Immature natural killer cell (primary cell): ENCODE data around the gene PSEN1. TPM values are rescaled to one million over a fixed set of nuclear protein-coding genes. Genes with fewer than 3 reads are reported as not detected.

Source experiments
- DNase-seq, 3 donors: peaks; one replicate each; pipeline ENCODE4 v3.0.0; 2022; ENCODE audit warnings: mixed read lengths in 1 of 3
- H3K27ac Mint-ChIP-seq, 6 donors: one replicate each; pipeline ENCODE4 v1.8.0; 2020; ENCODE audit warnings: mixed read lengths in 6 of 6, mild to moderate bottlenecking in 5 of 6, inconsistent platforms in 4 of 6, moderate library complexity in 3 of 6
- H3K27me3 Mint-ChIP-seq, 3 donors: one replicate each; pipeline ENCODE4 v1.8.0; 2020 to 2021; ENCODE audit warnings: low read depth in 3 of 3, mild to moderate bottlenecking in 3 of 3, mixed read lengths in 3 of 3, moderate library complexity in 3 of 3, inconsistent platforms in 1 of 3
- H3K36me3 Mint-ChIP-seq, 3 donors: one replicate each; pipeline ENCODE4 v1.8.0; 2020; ENCODE audit warnings: mixed read lengths in 3 of 3, inconsistent platforms in 2 of 3, mild to moderate bottlenecking in 2 of 3
- H3K4me1 Mint-ChIP-seq, 2 donors: one replicate each; pipeline ENCODE4 v1.8.0; 2020; ENCODE audit warnings: inconsistent platforms in 2 of 2, mild to moderate bottlenecking in 2 of 2, mixed read lengths in 2 of 2, moderate library complexity in 1 of 2
- H3K4me3 Mint-ChIP-seq, 5 donors: one replicate each; pipeline ENCODE4 v1.8.0; 2020; ENCODE audit warnings: mild to moderate bottlenecking in 5 of 5, mixed read lengths in 5 of 5, inconsistent platforms in 3 of 5, moderate library complexity in 3 of 5
- H3K9me3 Mint-ChIP-seq, 6 donors: one replicate each; pipeline ENCODE4 v1.8.0; 2020; ENCODE audit warnings: mild to moderate bottlenecking in 6 of 6, mixed read lengths in 6 of 6, inconsistent platforms in 4 of 6, moderate library complexity in 3 of 6
- polyA plus RNA-seq, 3 donors: library from polyadenylated mRNA; unstranded; fragments of 300-500 nt; fragmentation: Illumina TruSeq; gene quantifications; one replicate each; pipeline ENCODE4 v1.2.3, GENCODE V29; 2021

Gene PSEN1
- 10 to 100 TPM; 26.8 to 43.0 (median 40.9) TPM for polyA plus RNA-seq

- Mint-ChIP-seq H3K9me3 (no peaks in the 10 kb centered on the region), H3K4me3 (peak within 1 kb of the TSS; percentile 91 to 97 (median 93)), H3K4me1 (peaks cover 26 to 35% of the 10 kb centered on the region in 2 donors), H3K27ac (peak within 1 kb of the TSS; percentile 92 to 99 (median 98)), H3K27me3 (peaks cover 11 to 13% (median 12%) of the 10 kb centered on the region in 3 donors), H3K36me3 (peaks cover 0 to 13% (median 0%) of the 10 kb centered on the region in 3 donors)
- peak; percentile 98 to 99 (median 98) for DNase-seq
Observed at GRCh38 chr14:73136387-73137225, at the start of gene PSEN1. Gene PSEN1, plus strand, starts transcription at chr14:73136507. Its CDS starts 11,513 bp downstream, at chr14:73148020.

DNA sequence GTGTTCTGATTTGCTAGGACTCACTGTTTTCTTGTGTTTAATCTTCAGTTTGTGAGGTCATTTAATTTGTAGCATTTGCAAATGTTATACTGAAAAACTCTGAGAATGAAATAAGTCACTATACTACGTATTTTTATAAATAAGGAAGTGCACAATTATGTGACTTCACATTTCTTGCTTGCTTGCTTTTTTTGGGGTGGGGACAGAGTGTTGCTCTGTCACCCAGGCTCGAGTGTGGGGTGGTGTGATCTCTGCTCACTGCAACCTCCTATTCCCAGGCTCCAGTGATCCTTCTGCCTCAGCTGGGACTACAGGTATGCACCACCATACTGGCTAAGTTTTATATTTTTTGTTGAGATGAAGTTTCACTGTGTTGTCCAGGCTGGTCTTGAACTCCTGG, 45.3 kb upstream of the PSEN1 start:
- Mint-ChIP-seq H3K36me3 (peaks cover 10 to 28% (median 18%) of the 10 kb centered on the region in 3 donors), H3K4me3 (no peak overlapping the region), H3K4me1 (peaks cover 2 to 25% of the 10 kb centered on the region in 2 donors), H3K9me3 (no peaks in the 10 kb centered on the region), H3K27ac (no peak overlapping the region), H3K27me3 (peaks cover 0 to 2% (median 1%) of the 10 kb centered on the region in 3 donors)
- no peak for DNase-seq

DNA sequence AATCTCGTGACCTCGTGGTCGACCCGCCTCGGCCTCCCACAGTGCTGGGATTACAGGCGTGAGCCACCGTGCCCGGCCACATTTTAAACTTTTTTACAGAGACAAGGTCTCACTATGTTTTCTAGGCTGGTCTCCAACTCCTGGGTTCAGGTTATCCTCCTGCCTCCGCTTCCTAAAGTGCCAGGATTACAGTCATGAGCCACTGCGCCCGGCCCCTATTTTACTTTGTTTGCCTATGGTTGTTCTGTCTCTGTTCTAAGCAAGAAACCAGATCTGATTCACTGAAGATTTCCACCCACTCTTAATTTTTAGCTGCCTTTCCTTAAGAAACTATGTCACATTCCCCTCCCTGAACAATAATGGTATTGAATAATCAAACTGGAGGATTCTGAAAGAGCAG, 38.9 kb upstream of the PSEN1 start:
- no peak for DNase-seq
- Mint-ChIP-seq H3K27ac (peak overlapping the region in 5 of 6 donors; percentile 5 to 51 (median 24)), H3K4me1 (peaks cover 4 to 28% of the 10 kb centered on the region in 2 donors), H3K4me3 (no peak overlapping the region), H3K36me3 (peaks cover 16 to 39% (median 18%) of the 10 kb centered on the region in 3 donors), H3K27me3 (peaks cover 1 to 3% (median 2%) of the 10 kb centered on the region in 3 donors), H3K9me3 (no peaks in the 10 kb centered on the region)

GRCh38 chr14:73100334-73100733, 36.0 kb upstream of the PSEN1 start:
- Mint-ChIP-seq H3K4me3 (no peak overlapping the region), H3K27ac (no peak overlapping the region), H3K4me1 (peaks cover 4 to 20% of the 10 kb centered on the region in 2 donors), H3K9me3 (no peaks in the 10 kb centered on the region), H3K36me3 (peaks cover 27 to 56% (median 35%) of the 10 kb centered on the region in 3 donors), H3K27me3 (peaks cover 4 to 12% (median 7%) of the 10 kb centered on the region in 3 donors)
- DNase-seq: no peak

GRCh38 chr14:73102806-73103497, 33.4 kb upstream of the PSEN1 start:
- DNase-seq: no peak
- peak overlapping the region in 2 of 6 donors; percentile 17 to 25 for H3K27ac Mint-ChIP-seq
- no peaks in the 10 kb centered on the region for H3K9me3 Mint-ChIP-seq
- H3K36me3 Mint-ChIP-seq: peaks cover 39 to 61% (median 51%) of the 10 kb centered on the region in 3 donors
- peak overlapping the region in 1 of 5 donors; percentile 34 for H3K4me3 Mint-ChIP-seq
- H3K27me3 Mint-ChIP-seq: peaks cover 4 to 12% (median 5%) of the 10 kb centered on the region in 3 donors
- H3K4me1 Mint-ChIP-seq: peaks cover 1 to 10% of the 10 kb centered on the region in 2 donors

GRCh38 chr14:73105050-73105449, 31.3 kb upstream of the PSEN1 start:
- Mint-ChIP-seq H3K9me3 (no peaks in the 10 kb centered on the region), H3K36me3 (peaks cover 41 to 57% (median 53%) of the 10 kb centered on the region in 3 donors), H3K27me3 (peaks cover 4 to 10% (median 9%) of the 10 kb centered on the region in 3 donors), H3K4me1 (peaks cover 1 to 10% of the 10 kb centered on the region in 2 donors), H3K27ac (no peak overlapping the region), H3K4me3 (no peak overlapping the region)
- no peak for DNase-seq

DNA sequence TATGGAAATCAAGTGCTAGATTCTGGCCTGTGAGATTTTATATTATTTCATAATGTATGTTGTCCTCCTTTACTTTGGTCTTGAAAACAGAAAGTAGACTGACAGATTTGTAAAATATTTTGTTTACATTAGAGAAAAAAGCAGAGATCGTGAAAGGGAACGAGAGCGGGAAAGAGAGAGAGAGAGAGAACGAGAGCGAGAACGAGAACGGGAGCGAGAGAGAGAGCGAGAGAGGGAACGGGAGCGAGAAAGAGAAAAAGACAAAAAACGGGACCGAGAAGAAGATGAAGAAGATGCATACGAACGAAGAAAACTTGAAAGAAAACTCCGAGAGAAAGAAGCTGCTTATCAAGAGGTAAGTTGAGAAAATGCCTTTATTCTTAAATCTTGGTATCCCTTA, 30.6 kb upstream of the PSEN1 start:
- DNase-seq: no peak
- Mint-ChIP-seq H3K36me3 (peaks cover 38 to 54% (median 50%) of the 10 kb centered on the region in 3 donors), H3K27ac (peak overlapping the region in 1 of 6 donors; percentile 8), H3K9me3 (no peaks in the 10 kb centered on the region), H3K27me3 (peaks cover 4 to 10% (median 7%) of the 10 kb centered on the region in 3 donors), H3K4me3 (no peak overlapping the region), H3K4me1 (peaks cover 1 to 4% of the 10 kb centered on the region in 2 donors)

DNA sequence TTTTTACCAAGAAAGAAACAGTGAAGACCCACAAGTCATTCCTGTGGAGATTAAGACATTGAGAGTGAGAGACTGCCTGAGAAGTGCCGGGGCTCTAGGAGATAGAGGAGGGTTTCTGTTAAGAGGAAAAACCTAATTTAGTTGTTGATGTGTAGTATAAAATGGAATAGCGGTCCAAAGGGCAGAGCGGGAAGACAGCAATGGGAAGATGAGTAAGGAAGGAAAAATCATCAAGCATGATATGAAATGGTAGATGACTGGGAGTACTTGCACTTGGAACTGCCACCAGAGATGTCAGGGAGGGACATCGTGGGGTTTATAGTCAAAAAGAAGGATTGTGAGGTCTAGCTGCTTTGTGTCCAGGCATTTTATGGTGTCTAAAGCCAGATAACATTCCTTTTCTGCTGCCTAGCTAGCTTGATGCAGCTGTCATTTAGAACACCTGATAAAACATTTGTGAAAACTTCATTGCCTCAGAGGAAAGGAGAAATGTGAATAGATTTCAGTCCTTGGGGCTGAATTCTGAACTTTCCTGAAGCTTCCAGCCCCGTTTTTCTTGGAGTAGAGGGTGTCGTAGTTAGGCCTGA, 20.1 kb upstream of the PSEN1 start:
- H3K4me1 Mint-ChIP-seq: peaks cover 7 to 13% of the 10 kb centered on the region in 2 donors
- H3K9me3 Mint-ChIP-seq: no peaks in the 10 kb centered on the region
- no peak for DNase-seq
- H3K4me3 Mint-ChIP-seq: no peak overlapping the region
- peaks cover 23 to 35% (median 28%) of the 10 kb centered on the region in 3 donors for H3K36me3 Mint-ChIP-seq
- peaks cover 0 to 4% (median 2%) of the 10 kb centered on the region in 3 donors for H3K27me3 Mint-ChIP-seq
- H3K27ac Mint-ChIP-seq: peak overlapping the region in 4 of 6 donors; percentile 3 to 53 (median 8)

- Mint-ChIP-seq H3K4me3 (no peak overlapping the region), H3K36me3 (peaks cover 11 to 36% (median 23%) of the 10 kb centered on the region in 3 donors), H3K9me3 (no peaks in the 10 kb centered on the region), H3K27me3 (peaks cover 0 to 2% (median 0%) of the 10 kb centered on the region in 3 donors), H3K4me1 (no peaks in the 10 kb centered on the region), H3K27ac (no peak overlapping the region)
- no peak for DNase-seq
Observed at GRCh38 chr14:73124180-73124894, 12.0 kb upstream of the PSEN1 start.

DNA sequence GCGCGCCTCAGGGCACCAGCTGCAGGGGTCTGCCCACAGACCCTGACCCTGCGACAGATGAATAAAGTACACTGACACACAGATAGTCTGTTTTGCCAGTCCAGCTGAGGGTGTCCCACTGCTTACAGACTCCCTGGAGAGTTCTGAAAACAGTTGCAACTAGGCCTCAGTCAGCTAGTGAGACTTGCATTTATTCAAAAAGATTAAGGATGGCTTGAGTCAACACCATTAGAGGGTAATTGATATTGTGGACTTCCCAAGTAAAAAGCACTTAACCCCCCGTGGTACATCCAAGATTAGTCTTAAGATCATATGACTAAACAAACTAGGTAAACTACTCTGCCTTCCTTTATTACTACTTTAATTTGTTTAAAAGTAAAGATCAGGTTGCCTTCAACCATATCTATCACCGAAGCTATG, 11.1 kb upstream of the PSEN1 start:
- Mint-ChIP-seq H3K4me3 (no peak overlapping the region), H3K36me3 (peaks cover 4 to 28% (median 15%) of the 10 kb centered on the region in 3 donors), H3K27ac (no peak overlapping the region), H3K9me3 (no peaks in the 10 kb centered on the region), H3K27me3 (peaks cover 0 to 2% (median 0%) of the 10 kb centered on the region in 3 donors), H3K4me1 (no peaks in the 10 kb centered on the region)
- DNase-seq: no peak

GRCh38 chr14:73125746-73126145, 10.6 kb upstream of the PSEN1 start:
- H3K36me3 Mint-ChIP-seq: peaks cover 4 to 27% (median 13%) of the 10 kb centered on the region in 3 donors
- no peak for DNase-seq
- H3K4me1 Mint-ChIP-seq: no peaks in the 10 kb centered on the region
- peak overlapping the region in 3 of 6 donors; percentile 0 to 37 (median 30) for H3K27ac Mint-ChIP-seq
- no peak overlapping the region for H3K4me3 Mint-ChIP-seq
- no peaks in the 10 kb centered on the region for H3K9me3 Mint-ChIP-seq
- peaks cover 0 to 2% (median 0%) of the 10 kb centered on the region in 3 donors for H3K27me3 Mint-ChIP-seq

GRCh38 chr14:73133795-73134194, 2.5 kb upstream of the PSEN1 start:
- H3K27me3 Mint-ChIP-seq: peaks cover 11 to 13% (median 12%) of the 10 kb centered on the region in 3 donors
- H3K9me3 Mint-ChIP-seq: no peaks in the 10 kb centered on the region
- DNase-seq: no peak
- H3K36me3 Mint-ChIP-seq: peaks cover 0 to 13% (median 0%) of the 10 kb centered on the region in 3 donors
- no peak overlapping the region for H3K4me3 Mint-ChIP-seq
- H3K27ac Mint-ChIP-seq: peak overlapping the region in 3 of 6 donors; percentile 4 to 75 (median 59)
- H3K4me1 Mint-ChIP-seq: peaks cover 16 to 24% of the 10 kb centered on the region in 2 donors

DNA sequence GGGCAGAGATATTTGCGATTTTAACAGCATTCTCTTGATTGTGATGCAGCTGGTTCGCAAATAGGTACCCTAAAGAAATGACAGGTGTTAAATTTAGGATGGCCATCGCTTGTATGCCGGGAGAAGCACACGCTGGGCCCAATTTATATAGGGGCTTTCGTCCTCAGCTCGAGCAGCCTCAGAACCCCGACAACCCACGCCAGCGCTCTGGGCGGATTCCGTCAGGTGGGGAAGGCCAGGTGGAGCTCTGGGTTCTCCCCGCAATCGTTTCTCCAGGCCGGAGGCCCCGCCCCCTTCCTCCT, 271 bp upstream of the PSEN1 start:
- no peaks in the 10 kb centered on the region for H3K9me3 Mint-ChIP-seq

More for the DNA sequence above, 271 bp upstream of the PSEN1 start:
- peaks cover 24 to 31% of the 10 kb centered on the region in 2 donors for H3K4me1 Mint-ChIP-seq
- H3K27me3 Mint-ChIP-seq: peaks cover 11 to 13% (median 12%) of the 10 kb centered on the region in 3 donors
- DNase-seq: no peak
- peak overlapping the region; percentile 91 to 97 (median 93) for H3K4me3 Mint-ChIP-seq
- peaks cover 0 to 13% (median 0%) of the 10 kb centered on the region in 3 donors for H3K36me3 Mint-ChIP-seq
- peak overlapping the region; percentile 92 to 99 (median 98) for H3K27ac Mint-ChIP-seq
